Prostate gland (tissue), 2 donors: Measurements from ENCODE around the gene TAS2R60.

Experiments
- POLR2A ChIP-seq: fragments of 450-650 bp; IDR thresholded peaks from one replicate; pipeline ENCODE4 v1.6.1; 2016; ENCODE audit warnings: antibody characterized with exemption, mild to moderate bottlenecking
- POLR2AphosphoS5 ChIP-seq: sonication (generic); formaldehyde crosslinking; IDR thresholded peaks from one replicate; pipeline ENCODE4 v1.6.1; 2017; ENCODE audit warnings: antibody characterized with exemption
- TF ChIP-seq, protein P1 (sequence below), 4 experiments: fragments of 200-600 bp in 2 of 4; fragments of 450-650 bp in 2 of 4; sonication (generic) in 2 of 4; IDR thresholded peaks; 1 replicate in 3 of 4; 2 replicates in 1 of 4; pipeline ENCODE4 v1.5.1; 2016 to 2019; ENCODE audit warnings: antibody characterized with exemption in 4 of 4, mild to moderate bottlenecking in 2 of 4, moderate library complexity in 2 of 4

DNA sequence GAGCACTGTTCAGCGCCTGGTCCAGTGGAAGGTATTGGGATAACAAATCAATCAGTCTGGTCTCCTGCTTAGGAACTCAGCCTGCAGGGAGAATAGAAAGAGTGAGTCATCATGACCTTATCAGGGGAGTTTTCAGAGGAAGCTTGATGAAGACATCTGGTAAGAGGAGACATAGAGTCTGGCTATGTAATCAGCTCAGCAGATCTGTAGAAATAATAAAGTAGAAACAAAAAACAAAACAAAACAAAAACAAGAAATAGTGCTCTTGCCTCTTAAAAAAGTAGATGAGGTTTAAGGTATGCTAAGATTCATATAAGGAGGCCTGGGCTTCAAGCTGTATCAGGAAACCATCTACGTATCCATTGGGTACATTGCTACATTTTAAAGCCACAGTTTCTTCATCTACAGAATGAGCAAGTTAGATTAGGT, 48.8 kb downstream of the TAS2R60 start:
- TF ChIP-seq, protein P1, sequence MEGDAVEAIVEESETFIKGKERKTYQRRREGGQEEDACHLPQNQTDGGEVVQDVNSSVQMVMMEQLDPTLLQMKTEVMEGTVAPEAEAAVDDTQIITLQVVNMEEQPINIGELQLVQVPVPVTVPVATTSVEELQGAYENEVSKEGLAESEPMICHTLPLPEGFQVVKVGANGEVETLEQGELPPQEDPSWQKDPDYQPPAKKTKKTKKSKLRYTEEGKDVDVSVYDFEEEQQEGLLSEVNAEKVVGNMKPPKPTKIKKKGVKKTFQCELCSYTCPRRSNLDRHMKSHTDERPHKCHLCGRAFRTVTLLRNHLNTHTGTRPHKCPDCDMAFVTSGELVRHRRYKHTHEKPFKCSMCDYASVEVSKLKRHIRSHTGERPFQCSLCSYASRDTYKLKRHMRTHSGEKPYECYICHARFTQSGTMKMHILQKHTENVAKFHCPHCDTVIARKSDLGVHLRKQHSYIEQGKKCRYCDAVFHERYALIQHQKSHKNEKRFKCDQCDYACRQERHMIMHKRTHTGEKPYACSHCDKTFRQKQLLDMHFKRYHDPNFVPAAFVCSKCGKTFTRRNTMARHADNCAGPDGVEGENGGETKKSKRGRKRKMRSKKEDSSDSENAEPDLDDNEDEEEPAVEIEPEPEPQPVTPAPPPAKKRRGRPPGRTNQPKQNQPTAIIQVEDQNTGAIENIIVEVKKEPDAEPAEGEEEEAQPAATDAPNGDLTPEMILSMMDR (IDR thresholded peaks at IDR 0.05) = no peak
- TF ChIP-seq POLR2AphosphoS5 (no peak), POLR2A (no peak)
